ENCODE measurements around the gene ARHGAP31. TPM values are rescaled to one million over a fixed set of nuclear protein-coding genes. Genes with fewer than 3 reads are reported as not detected.

ARHGAP31 gene
- total RNA-seq, 4 donors from 2014 or later, result 21.8 to 48.7 (median 22.9) TPM

- H3K4me3 ChIP-seq (ENCODE audit: low read depth, poor library complexity, severe bottlenecking), result no peak overlapping the region
- TF ChIP-seq CTCF (IDR thresholded peaks at IDR 0.05), result no peak
- TF ChIP-seq POLR2A (IDR thresholded peaks at IDR 0.05), result no peak
- DNase-seq (ENCODE audit: low spot score in 2 of 2), result no peak
- intact Hi-C loops (cut with DNase I; ENCODE audit: low total_unique reads), result no loop called here
- WGBS, 2 donors, result 85 to 86% methylated on average over 3 of the region's 3 CpGs
These were observed 139.6 kb downstream of the ARHGAP31 start for GRCh38 chr3:119433613-119434325.

- WGBS, 2 donors, result 94 to 99% methylated on average over 4 of the region's 4 CpGs
- intact Hi-C loops (cut with DNase I; ENCODE audit: low total_unique reads), result no loop called here
- no peak for TF ChIP-seq POLR2A (IDR thresholded peaks at IDR 0.05)
- no peak for TF ChIP-seq CTCF (IDR thresholded peaks at IDR 0.05)
- H3K4me3 ChIP-seq (ENCODE audit: low read depth, poor library complexity, severe bottlenecking), result no peak overlapping the region
- no peak for DNase-seq (ENCODE audit: low spot score in 2 of 2)
These were observed 140.5 kb downstream of the ARHGAP31 start for GRCh38 chr3:119434703-119435102.

GRCh38 chr3:119436977-119437376 lies 142.8 kb downstream of the ARHGAP31 start:
- intact Hi-C loops (cut with DNase I; ENCODE audit: low total_unique reads), result no loop called here
- no peak for DNase-seq (ENCODE audit: low spot score in 2 of 2)
- WGBS, 2 donors, result 79 to 86% methylated on average over 1 of the region's 1 CpG
- TF ChIP-seq CTCF (IDR thresholded peaks at IDR 0.05) (no peak), POLR2A (IDR thresholded peaks at IDR 0.05) (no peak)
- no peak overlapping the region for H3K4me3 ChIP-seq (ENCODE audit: low read depth, poor library complexity, severe bottlenecking)

GRCh38 chr3:119437691-119438258 lies 143.6 kb downstream of the ARHGAP31 start:
- no peak for DNase-seq (ENCODE audit: low spot score in 2 of 2)
- intact Hi-C loops (cut with DNase I; ENCODE audit: low total_unique reads), result no loop called here
- WGBS, 2 donors, result 86 to 95% methylated on average over 6 of the region's 6 CpGs
- TF ChIP-seq CTCF (IDR thresholded peaks at IDR 0.05), result no peak
- TF ChIP-seq POLR2A (IDR thresholded peaks at IDR 0.05), result no peak
- H3K4me3 ChIP-seq (ENCODE audit: low read depth, poor library complexity, severe bottlenecking), result no peak overlapping the region

GRCh38 chr3:119443179-119443578 lies 149.0 kb downstream of the ARHGAP31 start:
- H3K4me3 ChIP-seq (ENCODE audit: low read depth, poor library complexity, severe bottlenecking), result no peak overlapping the region
- intact Hi-C loops (cut with DNase I; ENCODE audit: low total_unique reads), result no loop called here

More at GRCh38 chr3:119443179-119443578, 149.0 kb downstream of the ARHGAP31 start:
- DNase-seq (ENCODE audit: low spot score in 2 of 2), result no peak
- TF ChIP-seq CTCF (IDR thresholded peaks at IDR 0.05) (no peak), POLR2A (IDR thresholded peaks at IDR 0.05) (no peak)
